ENCODE measurements around the gene NPIPB8.
"Not testable (repeated sequence)": the region's sequence is repeated elsewhere in the genome, so short reads cannot be mapped to it uniquely, and the experiment has no call there.

GRCh38 chr16:28666264-28666663, 28.4 kb downstream of the NPIPB8 start:
- TF ChIP-seq POLR2A (IDR thresholded peaks at IDR 0.05; ENCODE audit: low read depth, low read length); POLR2AphosphoS5 (IDR thresholded peaks at IDR 0.05; ENCODE audit: low read depth, low read length); TAF1 (IDR thresholded peaks at IDR 0.05; ENCODE audit: low read depth, low read length); PAX5 (IDR thresholded peaks at IDR 0.05; ENCODE audit: insufficient read depth, low read length, severe bottlenecking); SPI1 (IDR thresholded peaks at IDR 0.05; ENCODE audit: low read depth, low read length); POU2F2 (IDR thresholded peaks at IDR 0.05; ENCODE audit: low read depth, low read length): not testable (repeated sequence)
